ENCODE results near the gene RAP1B. TPM values are rescaled to one million over a fixed set of nuclear protein-coding genes. Genes with fewer than 3 reads are reported as not detected.
"Not testable (repeated sequence)": the region's sequence is repeated elsewhere in the genome, so short reads cannot be mapped to it uniquely, and the experiment has no call there.

Gene RAP1B
- total and polyA plus RNA-seq, 3 donors from 2014 or later, result 133 to 200 (median 190) TPM

- H3K36me3 ChIP-seq (ENCODE audit: low read depth, missing control alignments), result no peaks in the 10 kb centered on the region
- TF ChIP-seq POLR2A (IDR thresholded peaks at IDR 0.05) (no peak), CTCF (IDR thresholded peaks at IDR 0.05) (no peak)
- DNase-seq, result no peak
- H3K9me3 ChIP-seq, result no peaks in the 10 kb centered on the region
- H3K4me1 ChIP-seq, result peaks cover 10% of the 10 kb centered on the region
- no peaks in the 10 kb centered on the region for H3K27me3 ChIP-seq
- WGBS, 2 donors, result 84 to 91% methylated on average over 9 of the region's 9 CpGs
- no peak overlapping the region for H3K4me3 ChIP-seq
- intact Hi-C loops (cut with DNase I; ENCODE audit: low total_unique reads), result no loop called here
- H3K27ac ChIP-seq, result no peak overlapping the region
Measured at GRCh38 chr12:68633614-68634558, 23.2 kb downstream of the RAP1B start.

- no peak for DNase-seq
- no peak for TF ChIP-seq CTCF (IDR thresholded peaks at IDR 0.05)
- no peak for TF ChIP-seq POLR2A (IDR thresholded peaks at IDR 0.05)
- 42 to 60% methylated on average over 2 of the region's 2 CpGs for WGBS, 2 donors
- peaks cover 10% of the 10 kb centered on the region for H3K4me1 ChIP-seq
- intact Hi-C loops (cut with DNase I; ENCODE audit: low total_unique reads), result no loop called here
- no peaks in the 10 kb centered on the region for H3K27me3 ChIP-seq
- H3K36me3 ChIP-seq (ENCODE audit: low read depth, missing control alignments), result no peaks in the 10 kb centered on the region
- H3K27ac ChIP-seq, result no peak overlapping the region
- H3K4me3 ChIP-seq, result no peak overlapping the region
- no peaks in the 10 kb centered on the region for H3K9me3 ChIP-seq
Measured at GRCh38 chr12:68636268-68636667, 25.6 kb downstream of the RAP1B start.

GRCh38 chr12:68637439-68637838, 26.7 kb downstream of the RAP1B start:
- DNase-seq; intact Hi-C loops (cut with DNase I; ENCODE audit: low total_unique reads); H3K27me3 ChIP-seq; H3K9me3 ChIP-seq; H3K27ac ChIP-seq; H3K4me3 ChIP-seq; H3K36me3 ChIP-seq (ENCODE audit: low read depth, missing control alignments): not testable (repeated sequence)
- H3K4me1 ChIP-seq, result peaks cover 10% of the 10 kb centered on the region
- WGBS, 2 donors, result 87 to 96% methylated on average over 3 of the region's 3 CpGs

- Histone ChIP-seq H3K36me3 (ENCODE audit: low read depth, missing control alignments) (no peaks in the 10 kb centered on the region), H3K9me3 (no peaks in the 10 kb centered on the region), H3K4me1 (peaks cover 10% of the 10 kb centered on the region), H3K27ac (no peak overlapping the region), H3K27me3 (no peaks in the 10 kb centered on the region), H3K4me3 (no peak overlapping the region)
- TF ChIP-seq POLR2A (IDR thresholded peaks at IDR 0.05) (no peak), CTCF (IDR thresholded peaks at IDR 0.05) (no peak)
- no peak for DNase-seq
- intact Hi-C loops (cut with DNase I; ENCODE audit: low total_unique reads), result no loop called here
- WGBS, 2 donors, result 85 to 88% methylated on average over 3 of the region's 3 CpGs
Measured at GRCh38 chr12:68638171-68638570, 27.5 kb downstream of the RAP1B start.

GRCh38 chr12:68638721-68639395, 28.2 kb downstream of the RAP1B start:
- 84 to 89% methylated on average over 12 of the region's 12 CpGs for WGBS, 2 donors
- Histone ChIP-seq H3K36me3 (ENCODE audit: low read depth, missing control alignments) (no peaks in the 10 kb centered on the region), H3K27me3 (no peaks in the 10 kb centered on the region), H3K4me3 (no peak overlapping the region), H3K27ac (no peak overlapping the region), H3K9me3 (no peaks in the 10 kb centered on the region), H3K4me1 (peaks cover 10% of the 10 kb centered on the region)
- DNase-seq, result no peak
- no peak for TF ChIP-seq CTCF (IDR thresholded peaks at IDR 0.05)
- TF ChIP-seq POLR2A (IDR thresholded peaks at IDR 0.05), result no peak
- intact Hi-C loops (cut with DNase I; ENCODE audit: low total_unique reads), result no loop called here
